K562 (cell line): ENCODE data around the gene KLK11. TPM values are rescaled to one million over a fixed set of nuclear protein-coding genes. Genes with fewer than 3 reads are reported as not detected.
A peak's percentile ranks its signal among the peaks of the same experiment; 100 is the strongest.

Source experiments
- ATAC-seq: fragments of 200-7000 bp; cut with Tn5 transposase; 3 replicates; pipeline ENCODE4 v1.9.1; 2020; ENCODE audit warnings: moderate library complexity
- BruUV-seq: library from RNA; stranded (reverse); fragments of 400-500 nt; replicated peaks from 2 replicates; lab custom pipeline; 2021; lab: Mats Ljungman, UMichigan
- CTCF ChIA-PET: fragments of 300-600 bp; formaldehyde crosslinking; extraction: SDS; loops from one replicate; lab custom pipeline; 2021; ENCODE audit warnings: low intra/inter-chr PET ratio; lab: Yijun Ruan, JAX
- POLR2A ChIA-PET: fragments of 300-600, 350-650 bp; sonication (Branson Sonifier 250); formaldehyde crosslinking; extraction: SDS; loops from one replicate; lab custom pipeline; 2021; ENCODE audit warnings: antibody characterized with exemption, inconsistent platforms; lab: Yijun Ruan, JAX
- DNase-seq, 4 experiments: peaks; one replicate each; pipeline versions ENCODE4 v3.0.0 to v3.0.0-alpha.2; 2011 to 2018; ENCODE audit warnings: low spot score in 3 of 4, mixed read lengths in 3 of 4; ENCODE audit errors: extremely low read depth in 1 of 4
- FAIRE-seq: peaks from 2 replicates; lab custom pipeline; 2011; peaks lifted over from hg19 to GRCh38; lab: Jason Lieb, UNC
- H2AFZ ChIP-seq: 2 replicates; pipeline ENCODE4 v1.6.0; 2011; ENCODE audit warnings: low read depth, low read length, control low read depth, inconsistent platforms
- H3K27ac ChIP-seq: fragments of 200-600 bp; 3 replicates; pipeline ENCODE4 v1.8.0; 2011; ENCODE audit warnings: low read depth, mild to moderate bottlenecking, control low read depth, inconsistent platforms, low read length, moderate library complexity, mixed read lengths; ENCODE audit errors: extremely low read depth
- H3K27me3 ChIP-seq, 2 experiments: fragments of 300-600 bp in 1 of 2; 2 replicates in 1 of 2; 3 replicates in 1 of 2; pipeline versions ENCODE4 v1.6.0 to v1.8.0; 2011; ENCODE audit warnings: inconsistent platforms in 2 of 2, low read length in 2 of 2, mild to moderate bottlenecking in 1 of 2, mixed read lengths in 1 of 2, moderate library complexity in 1 of 2; ENCODE audit not compliant: control insufficient read depth in 2 of 2, insufficient read depth in 2 of 2
- H3K36me3 ChIP-seq: fragments of 300-600 bp; 3 replicates; pipeline ENCODE4 v1.8.0; 2011; ENCODE audit warnings: mild to moderate bottlenecking, low read length, inconsistent platforms; ENCODE audit not compliant: control insufficient read depth, insufficient read depth
- H3K4me1 ChIP-seq, 2 experiments: fragments of 200-600 bp in 1 of 2; replicated peaks in 1 of 2; 2 replicates in 1 of 2; 3 replicates in 1 of 2; pipeline versions ENCODE4 v1.5.1 to v1.8.0; 2011; ENCODE audit warnings: inconsistent platforms in 2 of 2, low read length in 2 of 2, mild to moderate bottlenecking in 1 of 2, mixed read lengths in 1 of 2, moderate library complexity in 1 of 2; ENCODE audit not compliant: control insufficient read depth in 2 of 2, insufficient read depth in 2 of 2
- H3K4me2 ChIP-seq: 2 replicates; pipeline ENCODE4 v1.6.1; 2011; ENCODE audit warnings: low read length, control low read depth, inconsistent platforms, mixed read lengths; ENCODE audit not compliant: insufficient read depth
- H3K4me3 ChIP-seq: fragments of 200-600 bp; sonication (generic), shearing (Covaris generic); 2 replicates; pipeline ENCODE4 v1.5.1; 2016; ENCODE audit warnings: control low read depth, inconsistent platforms
- H3K79me2 ChIP-seq: fragments of 200-600 bp; 3 replicates; pipeline ENCODE4 v1.8.0; 2011; ENCODE audit warnings: low read length, inconsistent platforms; ENCODE audit not compliant: control insufficient read depth, insufficient read depth
- H3K9ac ChIP-seq, 2 experiments: 2 replicates each; pipeline versions ENCODE4 v1.6.0 to v1.6.1; 2011; ENCODE audit warnings: low read depth in 2 of 2, low read length in 2 of 2, control low read depth in 1 of 2, inconsistent platforms in 1 of 2, mild to moderate bottlenecking in 1 of 2, mixed read lengths in 1 of 2; ENCODE audit not compliant: insufficient read depth in 1 of 2
- H3K9me1 ChIP-seq: one replicate; pipeline ENCODE4 v1.6.0; 2011; ENCODE audit warnings: inconsistent platforms, mild to moderate bottlenecking, low read length, moderate library complexity; ENCODE audit not compliant: control insufficient read depth, insufficient read depth
- H3K9me3 ChIP-seq: replicated peaks from 2 replicates; pipeline ENCODE4 v1.5.1; 2011; ENCODE audit warnings: low read depth, low read length, inconsistent platforms; ENCODE audit not compliant: control insufficient read depth, insufficient read depth
- H4K20me1 ChIP-seq: replicated peaks from 2 replicates; pipeline ENCODE4 v1.6.1; 2011; ENCODE audit warnings: low read length, inconsistent platforms, mixed read lengths; ENCODE audit not compliant: control insufficient read depth, insufficient read depth
- CREM ChIP-seq: IDR thresholded peaks from 2 replicates; pipeline ENCODE4 v1.6.1; 2014; ENCODE audit warnings: antibody characterized with exemption, low read depth
- FOXO4 ChIP-seq: fragments of 450-650 bp; formaldehyde crosslinking; IDR thresholded peaks from 2 replicates; pipeline ENCODE4 v1.4.0; 2020; ENCODE audit warnings: mild to moderate bottlenecking, moderate library complexity
- HMGN3 ChIP-seq: IDR thresholded peaks from 2 replicates; pipeline ENCODE4 v1.6.1; 2011; ENCODE audit warnings: borderline replicate concordance, low read depth, mild to moderate bottlenecking, mixed read lengths, low read length; ENCODE audit not compliant: insufficient read length; ENCODE audit errors: extremely low read depth
- JUND ChIP-seq, 2 experiments: IDR thresholded peaks; 2 replicates in 1 of 2; 3 replicates in 1 of 2; pipeline ENCODE4 v1.6.1; 2011; ENCODE audit warnings: borderline replicate concordance in 2 of 2, low read depth in 2 of 2, low read length in 2 of 2, improper control_type of control experiment in 1 of 2, missing biosample characterization in 1 of 2, missing genetic modification characterization in 1 of 2, missing genetic modification reagents in 1 of 2
- MTA3 ChIP-seq: fragments of 450-650 bp; formaldehyde crosslinking; IDR thresholded peaks from 2 replicates; pipeline ENCODE4 v1.6.1; 2017; ENCODE audit warnings: mild to moderate bottlenecking, borderline replicate concordance
- PML ChIP-seq: IDR thresholded peaks from 2 replicates; pipeline ENCODE4 v1.6.1; 2012; ENCODE audit warnings: low read length, inconsistent platforms
- POLR2G ChIP-seq: fragments of 200-400 bp; formaldehyde crosslinking; IDR thresholded peaks from 2 replicates; pipeline ENCODE4 v1.6.1; 2017; ENCODE audit warnings: low read depth, mild to moderate bottlenecking, antibody characterized with exemption, low read length, moderate library complexity
- SMARCA4 ChIP-seq: fragments of 450-650 bp; IDR thresholded peaks from 2 replicates; pipeline ENCODE4 v1.6.1; 2016
- U2AF2 ChIP-seq: fragments of 200-400 bp; formaldehyde crosslinking; optimal IDR thresholded peaks from 2 replicates; pipeline ENCODE3; 2017; ENCODE audit warnings: low read depth, mild to moderate bottlenecking, low read length
- YY1 ChIP-seq, 3 experiments: IDR thresholded peaks; 2 replicates each; pipeline ENCODE4 v1.6.1; 2011; ENCODE audit warnings: low read length in 2 of 3, mild to moderate bottlenecking in 2 of 3, moderate library complexity in 2 of 3, borderline replicate concordance in 1 of 3, control low read depth in 1 of 3, low read depth in 1 of 3; ENCODE audit not compliant: insufficient read depth in 3 of 3, insufficient replicate concordance in 2 of 3, control insufficient read depth in 1 of 3, insufficient read length in 1 of 3; ENCODE audit errors: extremely low read depth in 1 of 3
- ZBTB12 ChIP-seq: fragments of 250-450 bp; sonication (Bioruptor Pico); IDR thresholded peaks from 2 replicates; pipeline ENCODE4 v1.4.0; 2020
- ZNF449 ChIP-seq: fragments of 250-450 bp; sonication (Bioruptor Pico); IDR thresholded peaks from 2 replicates; pipeline ENCODE4 v1.8.0; 2022; ENCODE audit warnings: moderate library complexity, mild to moderate bottlenecking, inconsistent platforms
- WGBS: fragments of 100-300 bp; shearing (Covaris generic); methylation state at CpG from one replicate; pipeline ENCODE4 v1.1.6; 2016; ENCODE audit warnings: low coverage, mixed read lengths; ENCODE audit not compliant: insufficient coverage; ENCODE audit errors: missing lambda C conversion rate; 5-methylcytosine and 5-hydroxymethylcytosine counted together
- in situ Hi-C: fragments of 300-500 bp; cut with MboI; formaldehyde crosslinking; loops from 4 replicates; pipeline ENCODE4 v1.15.0; 2018; ENCODE audit warnings: inconsistent platforms, mixed read lengths
- intact Hi-C: fragments of 100-400 bp; cut with micrococcal nuclease; formaldehyde crosslinking; loops from 2 replicates; pipeline ENCODE4 v1.14.2; 2022
- polyA plus RNA-seq, 8 experiments: library from polyadenylated mRNA; depleted of rRNA in 4 of 8; stranded (reverse) in 5 of 8; unstranded in 3 of 8; fragments of >200 nt; fragmentation: Nextera tagmentation in 2 of 8; fragmentation: Illumina TruSeq in 1 of 8; extraction: Ambion mirVana in 2 of 8; extraction: Trizol in 1 of 8; gene quantifications; 2 replicates each; pipeline versions ENCODE4 v1.2.1 to v1.2.3, GENCODE V29; 2011 to 2014; ENCODE audit warnings: inconsistent platforms in 1 of 8, missing spikeins in 1 of 8
- total RNA-seq, 7 experiments: library from RNA; depleted of rRNA in 6 of 7; stranded (reverse); fragments of >200 nt in 6 of 7; fragmentation: Illumina TruSeq in 2 of 7; extraction: Trizol in 2 of 7; gene quantifications; 2 replicates each; pipeline versions ENCODE4 v1.2.1 to v1.2.3, GENCODE V29; 2011 to 2021; ENCODE audit warnings: low replicate concordance in 1 of 7
- TF ChIP-seq, protein P1 (sequence below): fragments of 450-650 bp; formaldehyde crosslinking; IDR thresholded peaks from 2 replicates; pipeline ENCODE4 v1.4.0; 2020; ENCODE audit warnings: mild to moderate bottlenecking

KLK11 gene
- total and polyA plus RNA-seq, 9 of the 15 experiments (the other 6 are each of a cell fraction or from before 2014, with no cell fraction given), result not detected

GRCh38 chr19:51002542-51003311 lies 23.7 kb downstream of the KLK11 start:
- H2AFZ ChIP-seq, result peak overlapping the region; percentile 97
- CTCF ChIA-PET, result no interaction called here
- TF ChIP-seq MTA3, result 0 out of 2 replicates have a peak, but pooled peaks have one; percentile 58
- peak; percentile 73 for TF ChIP-seq POLR2G
- TF ChIP-seq ZBTB12 (CRISPR knock-in tag), result peak; percentile 76
- TF ChIP-seq, protein P1, sequence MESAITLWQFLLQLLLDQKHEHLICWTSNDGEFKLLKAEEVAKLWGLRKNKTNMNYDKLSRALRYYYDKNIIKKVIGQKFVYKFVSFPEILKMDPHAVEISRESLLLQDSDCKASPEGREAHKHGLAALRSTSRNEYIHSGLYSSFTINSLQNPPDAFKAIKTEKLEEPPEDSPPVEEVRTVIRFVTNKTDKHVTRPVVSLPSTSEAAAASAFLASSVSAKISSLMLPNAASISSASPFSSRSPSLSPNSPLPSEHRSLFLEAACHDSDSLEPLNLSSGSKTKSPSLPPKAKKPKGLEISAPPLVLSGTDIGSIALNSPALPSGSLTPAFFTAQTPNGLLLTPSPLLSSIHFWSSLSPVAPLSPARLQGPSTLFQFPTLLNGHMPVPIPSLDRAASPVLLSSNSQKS, result no peak
- TF ChIP-seq FOXO4, result no peak
- TF ChIP-seq U2AF2, result no peak
- no peak for TF ChIP-seq PML
- TF ChIP-seq SMARCA4, result 0 out of 2 replicates have a peak, but pooled peaks have one; percentile 16
- peak; percentile 96 for TF ChIP-seq CREM
- no peak for TF ChIP-seq ZNF449 (CRISPR knock-in tag)
- peak in 2 of 3 experiments; percentile 27 to 62 for TF ChIP-seq YY1 (IDR thresholded peaks at IDR 0.05; ENCODE audit: borderline replicate concordance in 1 of 3, control insufficient read depth in 1 of 3, extremely low read depth in 1 of 3, insufficient read depth in 3 of 3, insufficient read length in 1 of 3, insufficient replicate concordance in 2 of 3, low read depth in 1 of 3, low read length in 2 of 3)
- peak; percentile 21 for TF ChIP-seq HMGN3
- peak; percentile 97 for TF ChIP-seq JUND (IDR thresholded peaks at IDR 0.05; ENCODE audit: borderline replicate concordance, low read depth, low read length)
- TF ChIP-seq JUND (tag; IDR thresholded peaks at IDR 0.05; ENCODE audit: borderline replicate concordance, low read depth, low read length), result peak; percentile 95; the same call in 2 of the 3 replicates

More at GRCh38 chr19:51002542-51003311, 23.7 kb downstream of the KLK11 start:
- no peaks in the 10 kb centered on the region for H3K9me1 ChIP-seq
- DNase-seq (peak; percentile 97 to 99 (median 98)), ATAC-seq (peak; percentile 98), FAIRE-seq (peak; percentile 100)
- in situ Hi-C loops (no loop called here), intact Hi-C loops (no loop called here)
- peaks cover 0 to 8% of the 10 kb centered on the region in 2 experiments; a peak in 2 of 5 replicates for H3K27me3 ChIP-seq
- peak overlapping the region; percentile 53; the same call in 1 of the 3 replicates for H3K27ac ChIP-seq
- peak overlapping the region; percentile 88 for H3K4me2 ChIP-seq
- no peaks in the 10 kb centered on the region for H3K36me3 ChIP-seq
- POLR2A ChIA-PET, result interaction anchor here (0.6 to 1.8 kb wide), 6 partner anchors 9 to 199 kb away, joined by 3 to 11 read pairs (median 4); partner anchors contain the start of gene CTU1
- H3K9ac ChIP-seq, result peak overlapping the region; percentile 53 to 87; a peak in 3 of 4 replicates
- H3K9me3 ChIP-seq, result no peaks in the 10 kb centered on the region
- H3K4me3 ChIP-seq, result peak overlapping the region; percentile 26
- H3K79me2 ChIP-seq, result no peaks in the 10 kb centered on the region
- H4K20me1 ChIP-seq, result no peaks in the 10 kb centered on the region
- WGBS, result 28% methylated on average over 42 of the region's 42 CpGs
- peaks cover 19 to 32% of the 10 kb centered on the region in 2 experiments; a peak in 4 of 5 replicates for H3K4me1 ChIP-seq
- no TSS peak for BruUV-seq
